Ureter (tissue), 1 donor: ENCODE measurements around the gene MT2A. TPM values are rescaled to one million over a fixed set of nuclear protein-coding genes. Genes with fewer than 3 reads are reported as not detected.

Source experiments
- DNase-seq: peaks from one replicate; pipeline ENCODE4 v3.0.0-alpha.2; 2020; ENCODE audit warnings: low spot score
- total RNA-seq: library from RNA; stranded (reverse); gene quantifications from one replicate; pipeline ENCODE4 v1.2.4, GENCODE V29; 2023
- donor health status: DM: yes; HTN: yes; CAD: no.

MT2A gene
- total RNA-seq, 1 donor from 2014 or later = 113 TPM

- DNase-seq = peak; percentile 83
Measured at GRCh38 chr16:56637814-56638750, 29.7 kb downstream of the MT2A start, which contains the start of gene MT1A. Gene MT1A (plus strand): TSS chr16:56638666. CDS start chr16:56638739, 73 bp downstream.

- no peak for DNase-seq
Measured at GRCh38 chr16:56639045-56639444, 30.7 kb downstream of the MT2A start.

- DNase-seq = no peak
Measured at GRCh38 chr16:56640076-56640475, 31.7 kb downstream of the MT2A start.

GRCh38 chr16:56641166-56641565 lies 32.8 kb downstream of the MT2A start:
- DNase-seq = no peak

GRCh38 chr16:56643080-56643778 lies 34.8 kb downstream of the MT2A start:
- DNase-seq = peak; percentile 80

GRCh38 chr16:56643833-56644232 lies 35.4 kb downstream of the MT2A start:
- no peak for DNase-seq

- DNase-seq = no peak
Measured at GRCh38 chr16:56645311-56645710, 36.9 kb downstream of the MT2A start.

GRCh38 chr16:56645838-56646237 lies 37.5 kb downstream of the MT2A start:
- no peak for DNase-seq

- DNase-seq = no peak
Measured at GRCh38 chr16:56647641-56648431, 39.5 kb downstream of the MT2A start.

- no peak for DNase-seq
Measured at GRCh38 chr16:56649271-56649670, 40.9 kb downstream of the MT2A start.

GRCh38 chr16:56649820-56650219 lies 41.4 kb downstream of the MT2A start:
- DNase-seq = no peak

GRCh38 chr16:56651586-56651985 lies 43.2 kb downstream of the MT2A start, which contains the start of gene MT1B:
Gene MT1B (plus strand): TSS chr16:56651886. CDS start chr16:56651954, 68 bp downstream.
- no peak for DNase-seq

- no peak for DNase-seq
Measured at GRCh38 chr16:56652600-56652999, 44.2 kb downstream of the MT2A start.

GRCh38 chr16:56653218-56653617 lies 44.8 kb downstream of the MT2A start:
- DNase-seq = no peak

GRCh38 chr16:56657555-56658326 lies 49.4 kb downstream of the MT2A start, which contains the start of gene MT1F:
Gene MT1F (plus strand): TSS chr16:56657959. CDS start chr16:56658059, 100 bp downstream.
- peak; percentile 88 for DNase-seq

GRCh38 chr16:56658327-56658875 lies 50.0 kb downstream of the MT2A start:
- no peak for DNase-seq
